A673 (cell line): ENCODE results near the gene RASAL2. TPM values are rescaled to one million over a fixed set of nuclear protein-coding genes. Genes with fewer than 3 reads are reported as not detected.

ENCODE experiments used
- BruUV-seq: library from RNA; stranded (reverse); fragments of 400-500 nt; replicated peaks from 2 replicates; lab custom pipeline; 2021; lab: Mats Ljungman, UMichigan
- CTCF ChIA-PET: fragments of 300-600 bp; sonication (Branson Sonifier 250); formaldehyde crosslinking; loops from one replicate; lab custom pipeline; 2022; ENCODE audit warnings: antibody characterized with exemption; lab: Charles Lee
- POLR2A ChIA-PET: fragments of 300-600 bp; sonication (Branson Sonifier 250); formaldehyde crosslinking; loops from one replicate; lab custom pipeline; 2022; ENCODE audit warnings: antibody characterized with exemption; ENCODE audit not compliant: low non-redundant PET; lab: Charles Lee
- DNase-seq: peaks from one replicate; pipeline ENCODE4 v3.0.0-alpha.2; 2015; ENCODE audit warnings: low spot score
- H3K27ac ChIP-seq: fragments of 200-600 bp; sonication (generic); 2 replicates; pipeline ENCODE4 v1.5.1; 2016; ENCODE audit warnings: mixed run types, low read depth, mild to moderate bottlenecking, mixed read lengths, antibody characterized with exemption, low read length; ENCODE audit not compliant: poor library complexity, severe bottlenecking
- H3K27me3 ChIP-seq: fragments of 200-600 bp; sonication (generic); replicated peaks from 2 replicates; pipeline ENCODE4 v1.6.1; 2017; ENCODE audit warnings: mixed run types, low read depth, mild to moderate bottlenecking, mixed read lengths, antibody characterized with exemption, low read length; ENCODE audit not compliant: insufficient read depth, poor library complexity
- H3K36me3 ChIP-seq: fragments of 200-600 bp; sonication (generic); 2 replicates; pipeline ENCODE4 v1.6.1; 2016; ENCODE audit warnings: mixed run types, mild to moderate bottlenecking, mixed read lengths, antibody characterized with exemption, low read length; ENCODE audit not compliant: insufficient read depth, poor library complexity, severe bottlenecking
- H3K4me1 ChIP-seq: fragments of 200-600 bp; sonication (generic); 2 replicates; pipeline ENCODE4 v1.6.1; 2017; ENCODE audit warnings: mixed run types, mild to moderate bottlenecking, mixed read lengths, antibody characterized with exemption, low read length; ENCODE audit not compliant: insufficient read depth, poor library complexity, severe bottlenecking
- H3K4me3 ChIP-seq: fragments of 200-600 bp; sonication (generic); 2 replicates; pipeline ENCODE4 v1.5.1; 2016; ENCODE audit warnings: low read depth, mixed run types, mild to moderate bottlenecking, mixed read lengths, low read length; ENCODE audit not compliant: poor library complexity, severe bottlenecking
- H3K9me3 ChIP-seq: fragments of 200-600 bp; sonication (generic); 2 replicates; pipeline ENCODE4 v1.6.1; 2016; ENCODE audit warnings: mixed run types, low read depth, mild to moderate bottlenecking, mixed read lengths, antibody characterized with exemption, low read length; ENCODE audit not compliant: poor library complexity, severe bottlenecking
- CTCF ChIP-seq: fragments of 300-800, 200-600 bp; sonication (generic); conservative IDR thresholded peaks from 2 replicates; pipeline ENCODE4 v1.5.1; 2017; ENCODE audit warnings: low read depth, mild to moderate bottlenecking, antibody characterized with exemption, low read length, moderate library complexity, mixed read lengths
- EZH2 ChIP-seq: fragments of 200-600 bp; sonication (generic); IDR thresholded peaks from 2 replicates; pipeline ENCODE4 v1.6.1; 2017; ENCODE audit warnings: borderline replicate concordance, low read depth, mild to moderate bottlenecking, mixed read lengths, antibody characterized with exemption, low read length; ENCODE audit not compliant: poor library complexity, severe bottlenecking
- intact Hi-C: fragments of 100-400 bp; cut with micrococcal nuclease; formaldehyde crosslinking; loops from one replicate; pipeline ENCODE4 v1.10.0; 2022; ENCODE audit not compliant: unreplicated experiment
- total RNA-seq: library from RNA; stranded (reverse); gene quantifications from 2 replicates; pipeline ENCODE4 v1.2.3, GENCODE V29; 2021

Gene RASAL2
- total RNA-seq, 1 experiment from 2014 or later, result 8.3 TPM

- no peak for TF ChIP-seq CTCF
- no peak for TF ChIP-seq EZH2
- no TSS peak for BruUV-seq
- ChIA-PET CTCF (no interaction called here), POLR2A (no interaction called here)
- no peaks in the 10 kb centered on the region for H3K36me3 ChIP-seq
- no peaks in the 10 kb centered on the region for H3K27me3 ChIP-seq
- H3K9me3 ChIP-seq, result no peaks in the 10 kb centered on the region
- H3K27ac ChIP-seq, result no peak overlapping the region
- no peak overlapping the region for H3K4me3 ChIP-seq
- DNase-seq, result no peak
- intact Hi-C loops, result no loop called here
- no peaks in the 10 kb centered on the region for H3K4me1 ChIP-seq
Measured at GRCh38 chr1:178353524-178353923, 259.6 kb downstream of the RASAL2 start.

GRCh38 chr1:178354816-178355215, 260.9 kb downstream of the RASAL2 start:
- Histone ChIP-seq H3K27ac (no peak overlapping the region), H3K4me3 (no peak overlapping the region), H3K9me3 (no peaks in the 10 kb centered on the region), H3K36me3 (no peaks in the 10 kb centered on the region), H3K27me3 (no peaks in the 10 kb centered on the region), H3K4me1 (no peaks in the 10 kb centered on the region)
- BruUV-seq, result no TSS peak
- intact Hi-C loops, result no loop called here
- CTCF ChIA-PET, result no interaction called here
- TF ChIP-seq CTCF, result no peak
- TF ChIP-seq EZH2, result no peak
- POLR2A ChIA-PET, result no interaction called here
- no peak for DNase-seq

GRCh38 chr1:178356299-178356698, 262.4 kb downstream of the RASAL2 start:
- CTCF ChIA-PET, result no interaction called here
- DNase-seq, result no peak
- POLR2A ChIA-PET, result no interaction called here

More at GRCh38 chr1:178356299-178356698, 262.4 kb downstream of the RASAL2 start:
- TF ChIP-seq EZH2 (no peak), CTCF (no peak)
- Histone ChIP-seq H3K4me1 (no peaks in the 10 kb centered on the region), H3K4me3 (no peak overlapping the region), H3K27ac (no peak overlapping the region), H3K9me3 (no peaks in the 10 kb centered on the region), H3K36me3 (no peaks in the 10 kb centered on the region), H3K27me3 (no peaks in the 10 kb centered on the region)
- intact Hi-C loops, result no loop called here
- no TSS peak for BruUV-seq
